ENCODE results near the gene NDUFAF7.
"Not testable (repeated sequence)": the region's sequence is repeated elsewhere in the genome, so short reads cannot be mapped to it uniquely, and the experiment has no call there.

The NDUFAF7 gene, protein sequence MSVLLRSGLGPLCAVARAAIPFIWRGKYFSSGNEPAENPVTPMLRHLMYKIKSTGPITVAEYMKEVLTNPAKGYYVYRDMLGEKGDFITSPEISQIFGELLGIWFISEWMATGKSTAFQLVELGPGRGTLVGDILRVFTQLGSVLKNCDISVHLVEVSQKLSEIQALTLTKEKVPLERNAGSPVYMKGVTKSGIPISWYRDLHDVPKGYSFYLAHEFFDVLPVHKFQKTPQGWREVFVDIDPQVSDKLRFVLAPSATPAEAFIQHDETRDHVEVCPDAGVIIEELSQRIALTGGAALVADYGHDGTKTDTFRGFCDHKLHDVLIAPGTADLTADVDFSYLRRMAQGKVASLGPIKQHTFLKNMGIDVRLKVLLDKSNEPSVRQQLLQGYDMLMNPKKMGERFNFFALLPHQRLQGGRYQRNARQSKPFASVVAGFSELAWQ

DNA sequence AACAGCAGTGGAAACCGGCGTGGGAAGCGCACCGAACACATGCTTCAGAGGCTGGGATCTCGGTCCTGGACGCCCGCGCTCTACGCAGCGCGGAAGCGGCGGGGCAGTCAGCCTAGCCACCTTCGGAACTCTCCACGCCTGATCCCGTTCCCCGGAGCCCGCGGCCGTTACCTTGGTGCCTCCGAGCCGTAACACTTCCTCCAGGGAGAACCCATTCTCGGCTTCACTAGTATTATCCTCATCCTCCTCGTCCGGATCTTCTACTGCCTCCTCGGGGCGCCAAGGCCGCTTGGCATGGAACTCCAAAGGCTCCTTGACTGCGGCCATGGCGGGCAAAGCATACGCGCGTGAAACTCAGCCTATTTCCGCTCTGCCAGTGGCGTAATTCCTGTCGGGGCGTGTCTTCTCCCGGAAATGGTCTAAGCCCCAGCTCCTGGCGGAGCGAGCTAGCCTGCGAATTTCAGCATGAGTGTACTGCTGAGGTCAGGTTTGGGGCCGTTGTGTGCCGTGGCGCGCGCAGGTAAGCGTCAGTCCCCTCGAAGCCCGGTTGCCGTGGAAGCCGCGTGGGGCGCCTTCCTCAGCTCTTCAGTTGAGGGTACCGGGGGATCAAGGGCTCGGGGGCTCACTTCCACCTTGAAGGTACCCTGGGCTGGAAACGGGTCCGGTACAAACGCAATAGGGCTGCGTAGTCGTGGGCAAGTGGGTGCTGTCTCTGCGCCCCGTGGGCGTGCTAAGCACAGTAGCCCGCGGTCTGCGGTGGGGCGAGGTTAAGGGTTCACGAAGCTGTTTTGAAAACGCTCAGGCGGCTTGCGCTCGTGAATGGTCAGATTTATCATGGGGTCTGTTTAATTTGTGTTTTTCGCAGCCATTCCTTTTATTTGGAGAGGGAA lies at the start of gene NDUFAF7, which contains the start of gene CEBPZ:
TSS of gene NDUFAF7 (plus strand) at position 418 of the 890 bp plus-strand sequence. CDS start at position 466, 48 bp downstream.
TSS of gene CEBPZ (minus strand) at position 356 of the 890 bp plus-strand sequence. CDS start at position 327, 29 bp downstream.
- H3K27ac Mint-ChIP-seq = no peak within 1 kb of the TSS
- peaks cover 57% of the 10 kb centered on the region for H3K4me1 Mint-ChIP-seq
- no peaks in the 10 kb centered on the region for H3K27me3 Mint-ChIP-seq
- H3K36me3 Mint-ChIP-seq = peaks cover 22% of the 10 kb centered on the region
- H3K9me3 Mint-ChIP-seq = no peaks in the 10 kb centered on the region
- H3K4me3 Mint-ChIP-seq = no peak within 1 kb of the TSS

DNA sequence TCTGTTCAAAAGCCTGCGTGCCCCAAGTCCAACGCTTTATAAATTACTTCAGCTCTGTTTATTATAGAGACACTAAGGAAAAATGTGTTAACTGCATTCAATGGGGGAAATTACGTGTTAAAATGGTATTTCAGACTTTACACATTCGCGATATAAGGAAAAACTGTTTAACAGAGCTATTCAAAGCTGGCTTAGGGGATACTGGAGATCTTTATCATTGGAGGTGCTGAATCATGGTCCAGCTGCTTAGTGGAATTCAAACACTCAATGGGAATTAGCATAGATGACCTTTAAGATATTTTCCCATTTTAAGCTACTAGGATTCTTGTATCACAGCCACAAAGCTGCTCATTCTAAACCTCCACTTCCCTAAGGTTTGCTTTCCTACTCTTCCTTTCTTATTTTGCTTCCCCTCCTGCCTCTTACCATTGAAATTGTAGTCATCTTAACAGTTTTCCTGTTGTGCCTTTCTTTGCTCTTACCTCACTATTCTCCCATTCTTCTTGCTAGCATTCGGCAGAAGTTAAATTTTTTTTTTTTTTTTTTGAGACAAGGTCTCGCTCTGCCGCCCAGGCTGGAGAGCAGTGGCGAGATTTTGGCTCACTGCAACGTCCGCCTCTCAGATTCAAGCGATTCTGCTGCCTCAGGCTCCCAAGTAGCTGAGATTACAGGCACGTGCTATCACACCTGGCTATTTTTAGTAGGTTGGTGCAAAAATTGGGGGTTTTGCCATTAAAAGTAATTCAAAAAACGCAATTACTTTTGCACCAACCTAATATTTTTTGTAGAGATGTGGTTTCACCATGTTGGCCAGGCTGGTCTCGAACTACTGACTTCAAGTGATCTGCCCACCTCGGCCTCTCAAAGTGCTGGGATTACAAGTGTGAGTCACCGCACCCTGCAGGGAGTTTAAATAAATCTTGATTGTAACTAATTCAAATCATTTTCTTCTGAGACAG lies 49.5 kb upstream of the NDUFAF7 start:
- Mint-ChIP-seq H3K27ac (no peak overlapping the region), H3K4me3 (no peak overlapping the region), H3K27me3 (peaks cover 4% of the 10 kb centered on the region), H3K36me3 (no peaks in the 10 kb centered on the region), H3K9me3 (no peaks in the 10 kb centered on the region), H3K4me1 (no peaks in the 10 kb centered on the region)

DNA sequence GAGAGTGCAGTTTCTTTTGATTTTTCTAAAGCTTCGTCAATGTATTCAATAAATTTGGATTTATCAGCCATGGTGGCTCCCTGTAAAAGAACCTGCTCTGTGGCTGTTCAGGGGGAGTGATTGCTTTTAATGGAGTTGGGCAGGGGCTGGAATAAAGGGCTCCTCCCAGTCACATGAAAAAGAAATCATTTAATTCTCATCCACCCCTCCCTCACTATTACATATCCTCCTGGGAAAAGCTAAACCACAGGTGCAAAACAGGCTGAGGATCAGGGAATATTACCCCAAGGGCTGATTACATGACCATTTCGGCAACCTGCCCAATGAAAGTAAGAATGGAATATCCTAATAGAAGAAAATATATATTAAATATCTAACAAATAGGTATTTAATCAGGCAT lies 42.9 kb upstream of the NDUFAF7 start, which contains the start of gene SULT6B1:
TSS of gene SULT6B1 (minus strand) at position 101 of the 400 bp plus-strand sequence. CDS start at position 71, 30 bp downstream.
- H3K27me3 Mint-ChIP-seq = peaks cover 1% of the 10 kb centered on the region
- H3K9me3 Mint-ChIP-seq = no peaks in the 10 kb centered on the region
- H3K4me1 Mint-ChIP-seq = no peaks in the 10 kb centered on the region
- H3K4me3 Mint-ChIP-seq = no peak within 1 kb of the TSS
- H3K36me3 Mint-ChIP-seq = no peaks in the 10 kb centered on the region
- no peak within 1 kb of the TSS for H3K27ac Mint-ChIP-seq

DNA sequence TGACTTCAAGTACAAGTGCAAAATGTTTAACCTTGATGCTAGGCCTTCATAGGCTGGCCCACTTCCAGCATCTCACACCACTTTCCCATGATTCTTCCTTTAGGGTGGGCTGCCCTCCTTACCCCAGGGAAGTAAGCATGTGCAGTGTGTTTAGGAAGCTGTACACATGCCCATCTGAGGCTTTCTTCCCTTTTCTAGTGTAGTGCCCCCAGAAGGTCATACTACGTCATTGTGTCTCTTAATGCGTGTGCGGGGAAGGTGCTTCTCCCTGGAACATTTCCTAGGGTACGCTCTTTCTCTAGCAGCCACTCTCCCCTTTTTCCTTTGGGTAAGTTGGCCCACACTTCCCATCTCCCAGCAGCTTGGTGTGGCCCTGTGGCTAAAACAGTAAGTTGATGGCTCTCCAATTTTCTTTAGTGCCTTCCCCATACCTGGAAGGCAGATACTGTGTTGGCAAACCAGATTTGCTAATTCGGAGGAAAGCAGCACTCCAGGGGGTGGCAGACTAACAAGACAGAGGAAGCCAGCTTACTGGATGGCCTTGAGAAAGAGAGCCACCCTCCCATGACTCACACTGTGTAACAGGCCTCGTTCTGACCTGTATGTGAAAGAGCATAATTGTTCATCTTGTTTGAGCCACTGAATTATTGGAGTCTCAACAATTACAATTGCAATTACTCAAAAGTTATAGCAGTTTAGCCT lies 41.9 kb upstream of the NDUFAF7 start:
- peaks cover 1% of the 10 kb centered on the region for H3K27me3 Mint-ChIP-seq
- no peaks in the 10 kb centered on the region for H3K36me3 Mint-ChIP-seq
- no peaks in the 10 kb centered on the region for H3K4me1 Mint-ChIP-seq
- no peaks in the 10 kb centered on the region for H3K9me3 Mint-ChIP-seq
- no peak overlapping the region for H3K4me3 Mint-ChIP-seq
- H3K27ac Mint-ChIP-seq = no peak overlapping the region

DNA sequence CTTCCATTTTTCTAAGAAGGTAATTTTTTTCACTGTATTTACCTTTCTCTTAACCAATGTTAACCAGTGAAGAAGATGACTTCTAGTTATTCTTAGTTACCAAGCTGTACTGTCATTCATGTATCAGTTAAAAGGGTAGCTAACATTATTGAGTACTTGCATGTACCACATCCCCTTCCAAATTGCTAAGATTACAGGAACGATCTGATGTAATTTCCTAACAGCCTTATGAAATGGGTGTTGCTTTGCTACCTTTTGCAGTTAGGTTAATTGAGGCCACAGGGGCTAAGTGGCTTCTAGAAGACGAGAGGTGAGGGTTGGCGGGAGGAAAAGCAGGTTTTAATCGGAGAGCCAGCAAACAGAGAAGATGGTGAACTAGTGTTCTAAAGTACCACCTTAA lies 41.2 kb upstream of the NDUFAF7 start:
- Mint-ChIP-seq H3K36me3 (no peaks in the 10 kb centered on the region), H3K27me3 (no peaks in the 10 kb centered on the region), H3K4me1 (no peaks in the 10 kb centered on the region), H3K4me3 (no peak overlapping the region), H3K9me3 (no peaks in the 10 kb centered on the region), H3K27ac (no peak overlapping the region)

DNA sequence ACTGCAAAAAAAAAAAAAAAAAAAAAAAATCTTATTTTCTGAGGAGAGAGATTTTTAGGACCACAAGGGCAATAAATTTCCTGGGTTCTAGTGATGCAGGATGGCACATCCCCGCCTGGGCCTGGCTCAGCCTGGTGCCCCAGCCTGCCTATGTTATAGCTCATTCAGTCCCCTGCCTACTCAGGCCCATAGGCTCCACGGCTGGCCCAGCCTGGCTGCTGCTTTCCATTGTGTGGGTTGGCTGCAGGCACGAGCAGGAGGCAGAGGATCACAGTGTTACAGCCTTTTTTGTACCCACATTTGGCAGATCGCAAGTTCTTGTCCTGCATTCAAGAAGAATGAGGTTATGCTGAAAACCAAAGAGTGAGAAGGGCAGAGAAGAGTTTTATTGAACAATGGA lies 40.2 kb upstream of the NDUFAF7 start:
- H3K4me3 Mint-ChIP-seq = no peak overlapping the region
- peaks cover 3% of the 10 kb centered on the region for H3K4me1 Mint-ChIP-seq
- peaks cover 1% of the 10 kb centered on the region for H3K36me3 Mint-ChIP-seq
- H3K27me3 Mint-ChIP-seq = no peaks in the 10 kb centered on the region
- H3K9me3 Mint-ChIP-seq = no peaks in the 10 kb centered on the region
- H3K27ac Mint-ChIP-seq = no peak overlapping the region

DNA sequence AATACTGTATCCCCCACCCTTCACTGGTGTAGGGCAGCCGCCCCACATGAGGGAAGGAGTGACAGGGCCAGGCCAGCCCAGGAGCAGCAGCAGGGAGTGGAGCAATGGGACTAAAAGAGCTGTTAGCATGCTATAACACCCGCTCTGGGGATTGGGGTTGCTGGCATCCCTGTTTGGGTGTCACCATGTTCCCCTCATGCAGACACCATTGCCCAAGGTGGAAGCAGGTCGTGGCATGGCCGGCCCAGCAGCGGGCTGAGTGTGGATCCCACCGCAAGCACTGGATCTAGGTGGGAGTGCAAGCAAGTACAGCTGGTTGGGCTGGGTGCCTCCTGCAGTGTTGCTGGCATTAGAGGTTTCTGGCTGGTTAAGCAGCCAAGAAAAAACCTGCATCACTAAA lies 39.7 kb upstream of the NDUFAF7 start:
- Mint-ChIP-seq H3K36me3 (peaks cover 2% of the 10 kb centered on the region), H3K4me1 (peaks cover 5% of the 10 kb centered on the region), H3K4me3 (no peak overlapping the region), H3K27me3 (no peaks in the 10 kb centered on the region), H3K9me3 (no peaks in the 10 kb centered on the region), H3K27ac (no peak overlapping the region)

DNA sequence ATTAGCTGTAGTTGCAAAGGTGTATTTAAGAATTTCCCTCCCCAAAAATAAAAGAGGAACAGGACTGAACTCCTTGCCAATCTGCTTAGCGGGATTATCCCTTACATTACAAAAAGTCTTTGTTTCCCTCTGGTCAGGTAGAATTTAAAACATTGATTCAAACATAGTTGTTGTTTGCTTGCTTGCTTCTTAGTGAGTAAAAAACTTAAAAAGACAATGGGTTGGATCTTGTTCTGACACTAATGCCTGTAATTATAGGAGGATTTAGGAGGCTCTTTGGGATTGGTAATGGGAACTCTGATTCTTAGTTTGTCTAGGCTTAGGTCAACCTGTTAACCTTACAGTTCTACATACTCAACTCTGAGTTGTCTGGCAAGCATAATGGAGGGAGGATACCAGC lies 38.9 kb upstream of the NDUFAF7 start:
- Mint-ChIP-seq H3K36me3 (peaks cover 2% of the 10 kb centered on the region), H3K27me3 (no peaks in the 10 kb centered on the region), H3K9me3 (no peaks in the 10 kb centered on the region), H3K27ac (no peak overlapping the region), H3K4me3 (no peak overlapping the region), H3K4me1 (peaks cover 11% of the 10 kb centered on the region)

DNA sequence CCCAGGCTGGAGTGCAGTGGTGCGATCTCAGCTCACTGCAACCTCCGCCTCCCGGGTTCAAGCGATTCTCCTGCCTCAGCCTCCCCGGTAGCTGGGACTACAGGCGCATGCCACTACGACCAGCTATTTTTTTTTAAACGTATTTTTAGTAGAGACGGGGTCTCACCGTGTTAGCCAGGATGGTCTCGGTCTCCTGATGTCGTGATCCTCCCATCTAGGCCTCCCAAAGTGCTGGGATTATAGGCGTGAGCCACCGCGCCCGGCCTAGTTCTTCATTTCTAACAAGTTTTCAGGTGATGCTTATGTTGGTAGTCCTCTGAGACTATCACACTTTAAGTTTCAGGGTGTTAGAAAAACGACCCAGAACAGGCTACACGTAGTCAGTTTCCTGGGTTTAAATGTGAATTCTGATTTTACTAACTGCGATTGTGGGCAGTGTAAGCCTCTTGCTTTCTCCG lies 35.6 kb upstream of the NDUFAF7 start:
- peak overlapping the region; percentile 96 for H3K4me3 Mint-ChIP-seq
- H3K27ac Mint-ChIP-seq = peak overlapping the region; percentile 99
- H3K36me3 Mint-ChIP-seq, H3K27me3 Mint-ChIP-seq, H3K9me3 Mint-ChIP-seq: not testable (repeated sequence)
- H3K4me1 Mint-ChIP-seq = peaks cover 30% of the 10 kb centered on the region

DNA sequence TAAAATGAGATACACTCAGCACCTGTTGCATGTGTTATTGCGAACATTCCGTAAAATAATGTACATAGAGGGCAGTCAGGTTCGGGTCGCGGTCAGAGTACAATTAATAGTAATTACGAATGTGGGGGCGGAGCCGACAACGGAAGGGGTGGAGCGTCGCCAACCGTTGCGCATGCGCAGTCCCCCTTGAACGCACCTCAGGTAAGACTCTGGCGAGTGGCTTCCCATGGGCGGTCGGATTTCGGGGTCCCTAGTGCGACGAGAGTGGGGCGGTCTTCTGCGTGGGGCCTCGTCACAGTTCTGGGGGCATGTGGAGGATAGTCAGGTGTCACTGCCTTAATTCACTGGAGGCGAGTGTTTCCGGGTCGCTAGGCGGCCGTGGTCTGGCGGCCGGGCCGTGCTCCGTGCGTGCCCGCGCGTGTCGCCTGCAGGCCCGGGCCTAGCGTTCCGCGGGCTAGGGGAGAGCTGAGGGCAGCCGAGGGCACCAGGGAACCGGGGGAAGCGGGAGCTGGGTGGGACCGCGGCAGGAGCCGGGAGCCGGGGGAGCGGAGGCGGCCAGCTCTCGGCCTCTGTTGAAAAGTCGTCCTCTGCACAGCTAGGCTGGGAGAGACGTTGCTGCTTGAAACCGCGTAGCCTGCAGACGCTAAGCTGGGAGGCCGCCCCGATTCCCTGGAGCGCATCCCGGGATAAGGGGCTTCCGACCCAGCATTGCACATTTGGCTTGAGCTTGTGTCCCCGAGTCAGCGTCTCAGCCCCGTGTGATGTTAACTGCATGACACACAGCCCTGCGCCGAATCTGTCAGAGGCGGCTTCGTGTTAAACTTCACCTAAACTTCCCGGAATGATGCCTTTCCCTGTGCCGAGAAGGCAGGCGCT lies 34.9 kb upstream of the NDUFAF7 start, which contains the start of gene CEBPZOS:
TSS of gene CEBPZOS (plus strand) at position 177 of the 876 bp plus-strand sequence. CDS start 3,209 bp downstream, outside the sequence.
- Mint-ChIP-seq H3K27ac (peak within 1 kb of the TSS; percentile 99), H3K36me3 (peaks cover 7% of the 10 kb centered on the region), H3K9me3 (no peaks in the 10 kb centered on the region), H3K4me1 (peaks cover 36% of the 10 kb centered on the region), H3K27me3 (no peaks in the 10 kb centered on the region), H3K4me3 (peak within 1 kb of the TSS; percentile 96)

DNA sequence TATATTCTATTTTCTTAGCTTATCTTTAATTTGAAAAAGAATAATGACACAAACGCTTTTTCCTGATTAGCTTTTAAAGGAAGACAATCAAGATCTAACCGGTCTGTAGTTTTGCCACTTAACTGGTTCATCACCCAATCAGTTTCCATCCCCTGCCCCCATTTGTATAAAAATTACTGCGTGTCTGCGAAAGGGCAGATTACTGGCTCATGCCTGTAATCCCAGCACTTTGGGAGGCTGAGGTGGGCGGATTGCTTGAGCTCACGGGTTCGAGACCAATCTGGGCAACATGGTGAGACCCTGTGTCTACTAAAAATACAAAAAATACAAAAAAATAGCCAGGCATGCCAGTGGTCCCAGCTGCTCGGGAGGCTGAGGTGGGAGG lies 32.8 kb upstream of the NDUFAF7 start:
- Mint-ChIP-seq H3K9me3 (no peaks in the 10 kb centered on the region), H3K4me1 (peaks cover 43% of the 10 kb centered on the region), H3K27me3 (no peaks in the 10 kb centered on the region), H3K36me3 (peaks cover 18% of the 10 kb centered on the region), H3K27ac (peak overlapping the region; percentile 23), H3K4me3 (no peak overlapping the region)

DNA sequence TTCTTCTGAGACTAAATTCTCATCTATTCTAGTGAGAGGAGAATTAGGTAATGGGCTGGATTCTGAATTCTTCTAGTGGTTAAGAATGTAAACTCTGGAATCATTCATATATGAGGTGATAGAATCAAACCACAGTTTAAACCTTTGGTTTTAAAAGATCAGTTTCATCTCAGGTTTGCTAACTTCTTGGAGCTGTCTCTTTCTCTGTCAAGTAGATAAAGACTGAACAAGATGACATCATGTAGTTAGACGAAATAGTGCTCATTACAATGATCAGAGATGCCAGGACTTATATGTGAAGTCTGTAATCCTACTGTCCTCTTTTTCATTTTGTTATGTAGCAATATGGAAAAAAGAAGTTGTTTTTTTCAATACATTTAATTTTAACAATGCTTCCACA lies 30.2 kb upstream of the NDUFAF7 start:
- Mint-ChIP-seq H3K4me3 (no peak overlapping the region), H3K36me3 (peaks cover 36% of the 10 kb centered on the region), H3K9me3 (peaks cover 6% of the 10 kb centered on the region), H3K27me3 (no peaks in the 10 kb centered on the region), H3K27ac (peak overlapping the region; percentile 46), H3K4me1 (peaks cover 50% of the 10 kb centered on the region)

DNA sequence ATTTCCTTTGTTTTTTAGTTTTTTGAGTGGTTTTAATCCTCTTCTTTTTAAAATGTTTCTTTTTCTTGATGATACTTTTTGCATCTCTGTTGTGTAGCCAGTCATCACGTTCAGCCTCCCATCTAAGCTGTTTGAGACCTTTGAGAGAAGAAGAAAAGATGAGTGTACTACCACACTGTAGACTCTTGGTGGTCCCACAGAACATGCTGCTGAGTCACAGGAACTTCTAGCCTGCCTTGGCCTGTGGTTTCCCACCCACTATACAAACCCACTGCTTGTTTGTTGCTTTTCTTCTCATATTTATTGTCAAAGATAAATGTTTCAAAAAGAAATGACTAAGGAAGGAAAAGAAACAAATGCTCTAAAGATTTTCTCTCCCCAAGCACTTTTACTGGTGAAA lies 29.7 kb upstream of the NDUFAF7 start:
- Mint-ChIP-seq H3K4me3 (peak overlapping the region; percentile 24), H3K9me3 (peaks cover 9% of the 10 kb centered on the region), H3K27me3 (no peaks in the 10 kb centered on the region), H3K27ac (peak overlapping the region; percentile 71), H3K4me1 (peaks cover 49% of the 10 kb centered on the region), H3K36me3 (peaks cover 37% of the 10 kb centered on the region)

Measured in activated naive CD4-positive, alpha-beta T cell treated with anti-CD3 and anti-CD28 coated beads, Interleukin-2, amount 50 U/mL, for 24 hours (primary cell).